T-helper 9 cell (primary cell): ENCODE data around the gene CASP5.
"Not testable (repeated sequence)": the region's sequence is repeated elsewhere in the genome, so short reads cannot be mapped to it uniquely, and the experiment has no call there.

ENCODE experiments used
- DNase-seq: peaks from one replicate; pipeline ENCODE4 v3.0.0-alpha.2; 2020

The CASP5 gene

GRCh38 chr11:105033343-105033742 is 10.4 kb upstream of the CASP5 start:
- no peak for DNase-seq

GRCh38 chr11:105032495-105032894 is 9.5 kb upstream of the CASP5 start:
- no peak for DNase-seq

- DNase-seq, result no peak
Measured at GRCh38 chr11:105027678-105028077, 4.7 kb upstream of the CASP5 start.

- no peak for DNase-seq
Measured at GRCh38 chr11:105024394-105024793, 1.4 kb upstream of the CASP5 start.

- DNase-seq, result no peak
Measured at GRCh38 chr11:105022527-105022926, 441 bp downstream of the CASP5 start.

- no peak for DNase-seq
Measured at GRCh38 chr11:105007463-105007862, 15.5 kb downstream of the CASP5 start.

GRCh38 chr11:105005451-105005845 is 17.5 kb downstream of the CASP5 start:
- DNase-seq, result no peak

- DNase-seq, result no peak
Measured at GRCh38 chr11:105004021-105004420, 18.9 kb downstream of the CASP5 start.

GRCh38 chr11:105003151-105003550 is 19.8 kb downstream of the CASP5 start:
- DNase-seq, result no peak

GRCh38 chr11:105000797-105001196 is 22.2 kb downstream of the CASP5 start:
- peak; percentile 46 for DNase-seq

- no peak for DNase-seq
Measured at GRCh38 chr11:105000167-105000566, 22.8 kb downstream of the CASP5 start.

- DNase-seq, result no peak
Measured at GRCh38 chr11:104999721-105000120, 23.2 kb downstream of the CASP5 start.

- no peak for DNase-seq
Measured at GRCh38 chr11:104997288-104997687, 25.7 kb downstream of the CASP5 start.

- no peak for DNase-seq
Measured at GRCh38 chr11:104995001-104995408, 28.0 kb downstream of the CASP5 start.

GRCh38 chr11:104992781-104993180 is 30.2 kb downstream of the CASP5 start:
- no peak for DNase-seq

- no peak for DNase-seq
Measured at GRCh38 chr11:104991994-104992393, 31.0 kb downstream of the CASP5 start.

GRCh38 chr11:104984808-104985207 is 38.2 kb downstream of the CASP5 start:
- no peak for DNase-seq

- DNase-seq, result no peak
Measured at GRCh38 chr11:104979839-104980238, 43.1 kb downstream of the CASP5 start.

- DNase-seq, result no peak
Measured at GRCh38 chr11:104973616-104974015, 49.4 kb downstream of the CASP5 start.

GRCh38 chr11:104972924-104973323 is 50.0 kb downstream of the CASP5 start:
- not testable (repeated sequence) for DNase-seq

- DNase-seq, result no peak
Measured at GRCh38 chr11:104970756-104971155, 52.2 kb downstream of the CASP5 start.

GRCh38 chr11:104968856-104969776 is 53.9 kb downstream of the CASP5 start:
- DNase-seq, result no peak

GRCh38 chr11:104968355-104968855 is 54.6 kb downstream of the CASP5 start, which contains the start of gene CASP4:
Gene CASP4, minus strand, starts transcription at chr11:104968574. Its CDS starts 49 bp downstream, at chr11:104968525.
- DNase-seq, result no peak
